DMS 273 treated with DMSO at 0.1 percent for 48 hours (cell line): Measurements from ENCODE around the gene FMNL3.
A peak's percentile ranks its signal among the peaks of the same experiment; 100 is the strongest.
"Not testable (repeated sequence)": the region's sequence is repeated elsewhere in the genome, so short reads cannot be mapped to it uniquely, and the experiment has no call there.

Experiments
- DNase-seq: peaks from one replicate; lab custom pipeline; 2025; lab: John Stamatoyannopoulos, UW

FMNL3 gene

GRCh38 chr12:49707128-49707811, at the start of gene FMNL3:
Gene FMNL3, minus strand, starts transcription at chr12:49707405. Its CDS starts 225 bp downstream, at chr12:49707180.
- peak; percentile 52 for DNase-seq

- no peak for DNase-seq
Observed at GRCh38 chr12:49750996-49751393, 43.8 kb upstream of the FMNL3 start.

- no peak for DNase-seq
Observed at GRCh38 chr12:49750027-49750995, 43.1 kb upstream of the FMNL3 start.

- no peak for DNase-seq
Observed at GRCh38 chr12:49748800-49749199, 41.6 kb upstream of the FMNL3 start.

- DNase-seq: no peak
Observed at GRCh38 chr12:49748306-49748705, 41.1 kb upstream of the FMNL3 start.

GRCh38 chr12:49744363-49744885, 37.2 kb upstream of the FMNL3 start:
- no peak for DNase-seq

- DNase-seq: no peak
Observed at GRCh38 chr12:49741882-49742620, 34.8 kb upstream of the FMNL3 start.

GRCh38 chr12:49740930-49741881, 34.0 kb upstream of the FMNL3 start, which contains the start of gene TMBIM6:
Gene TMBIM6, plus strand, starts transcription at chr12:49741557. Its CDS starts 10,937 bp downstream, at chr12:49752494.
- peak; percentile 98 for DNase-seq

GRCh38 chr12:49740277-49740676, 33.1 kb upstream of the FMNL3 start:
- not testable (repeated sequence) for DNase-seq

- not testable (repeated sequence) for DNase-seq
Observed at GRCh38 chr12:49738721-49739120, 31.5 kb upstream of the FMNL3 start.

- not testable (repeated sequence) for DNase-seq
Observed at GRCh38 chr12:49734900-49735299, 27.7 kb upstream of the FMNL3 start.

- no peak for DNase-seq
Observed at GRCh38 chr12:49733219-49734017, 26.2 kb upstream of the FMNL3 start.

- DNase-seq: no peak
Observed at GRCh38 chr12:49730568-49731101, 23.4 kb upstream of the FMNL3 start.

- DNase-seq: no peak
Observed at GRCh38 chr12:49730050-49730449, 22.8 kb upstream of the FMNL3 start.

GRCh38 chr12:49728446-49728845, 21.2 kb upstream of the FMNL3 start:
- DNase-seq: no peak

- DNase-seq: not testable (repeated sequence)
Observed at GRCh38 chr12:49721355-49721754, 14.2 kb upstream of the FMNL3 start.

GRCh38 chr12:49720214-49720613, 13.0 kb upstream of the FMNL3 start:
- DNase-seq: no peak

GRCh38 chr12:49717800-49718199, 10.6 kb upstream of the FMNL3 start:
- not testable (repeated sequence) for DNase-seq

- no peak for DNase-seq
Observed at GRCh38 chr12:49716553-49716952, 9.3 kb upstream of the FMNL3 start.

- not testable (repeated sequence) for DNase-seq
Observed at GRCh38 chr12:49713952-49714351, 6.7 kb upstream of the FMNL3 start.
